Fibroblast of lung (primary cell): ENCODE measurements around the gene SPPL2B. TPM values are rescaled to one million over a fixed set of nuclear protein-coding genes. Genes with fewer than 3 reads are reported as not detected.
A peak's percentile ranks its signal among the peaks of the same experiment; 100 is the strongest.

Experiments used
- DNase-seq, 2 donors: peaks; one replicate each; pipeline versions ENCODE4 v3.0.0 to v3.0.0-alpha.2; 2010; ENCODE audit warnings: low read depth in 2 of 2
- H2AFZ ChIP-seq: 2 replicates; pipeline ENCODE4 v1.5.1; 2012; ENCODE audit warnings: low read length, control low read depth, inconsistent platforms
- H3K27ac ChIP-seq: 2 replicates; pipeline ENCODE4 v1.5.1; 2011; ENCODE audit warnings: low read length, control low read depth; ENCODE audit not compliant: insufficient read depth
- H3K27me3 ChIP-seq: 2 replicates; pipeline ENCODE4 v1.5.1; 2011; ENCODE audit warnings: mild to moderate bottlenecking, low read length; ENCODE audit not compliant: control insufficient read depth, insufficient read depth
- H3K36me3 ChIP-seq: 2 replicates; pipeline ENCODE4 v1.5.1; 2011; ENCODE audit warnings: low read length; ENCODE audit not compliant: control insufficient read depth, insufficient read depth
- H3K4me1 ChIP-seq: 2 replicates; pipeline ENCODE4 v1.5.1; 2011; ENCODE audit warnings: low read length; ENCODE audit not compliant: control insufficient read depth, insufficient read depth; ENCODE audit errors: extremely low read depth
- H3K4me2 ChIP-seq: 2 replicates; pipeline ENCODE4 v1.5.1; 2011; ENCODE audit warnings: low read length, control low read depth; ENCODE audit not compliant: insufficient read depth; ENCODE audit errors: extremely low read depth
- H3K4me3 ChIP-seq, 4 experiments: fragments of 200-600 bp in 1 of 4; sonication (generic) in 1 of 4; replicated peaks in 1 of 4; 2 replicates each; pipeline ENCODE4 v1.5.1; 2011 to 2016; ENCODE audit warnings: low read length in 4 of 4, low read depth in 3 of 4, mild to moderate bottlenecking in 3 of 4, control low read depth in 2 of 4, inconsistent platforms in 1 of 4, mixed read lengths in 1 of 4; ENCODE audit not compliant: insufficient read depth in 1 of 4; ENCODE audit errors: control extremely low read depth in 1 of 4
- H3K79me2 ChIP-seq: 2 replicates; pipeline ENCODE4 v1.5.1; 2012; ENCODE audit warnings: mild to moderate bottlenecking, low read length, inconsistent platforms; ENCODE audit not compliant: control insufficient read depth, insufficient read depth
- H3K9ac ChIP-seq: 2 replicates; pipeline ENCODE4 v1.5.1; 2011; ENCODE audit warnings: mild to moderate bottlenecking, low read length, control low read depth; ENCODE audit not compliant: insufficient read depth
- H3K9me3 ChIP-seq: 2 replicates; pipeline ENCODE4 v1.5.1; 2012; ENCODE audit warnings: low read depth, low read length; ENCODE audit not compliant: control insufficient read depth, insufficient read depth
- H4K20me1 ChIP-seq: 2 replicates; pipeline ENCODE4 v1.5.1; 2011; ENCODE audit warnings: low read length; ENCODE audit not compliant: control insufficient read depth, insufficient read depth; ENCODE audit errors: extremely low read depth
- EZH2 ChIP-seq: IDR thresholded peaks from 2 replicates; pipeline ENCODE4 v1.5.1; 2012; ENCODE audit warnings: low read length, control low read depth, mild to moderate bottlenecking; ENCODE audit errors: missing control alignments
- polyA plus RNA-seq, 2 donors: library from polyadenylated mRNA; depleted of rRNA in 1 of 2; stranded (reverse) in 1 of 2; unstranded in 1 of 2; fragments of >200 nt; gene quantifications; 2 replicates each; pipeline ENCODE4 v1.2.1, GENCODE V29; 2011 to 2012; ENCODE audit warnings: missing spikeins in 1 of 2
- total RNA-seq: library from RNA; depleted of rRNA; stranded (reverse); fragments of >200 nt; gene quantifications from 2 replicates; pipeline ENCODE4 v1.2.1, GENCODE V29; 2014
- TF ChIP-seq, protein P1 (sequence below), 2 donors: IDR thresholded peaks in 1 of 2; conservative IDR thresholded peaks in 1 of 2; 1 replicate in 1 of 2; 2 replicates in 1 of 2; pipeline ENCODE4 v1.5.1; 2011 to 2012; ENCODE audit warnings: low read length in 2 of 2, control low read depth in 1 of 2, inconsistent platforms in 1 of 2, low read depth in 1 of 2, mild to moderate bottlenecking in 1 of 2

SPPL2B gene
- total and polyA plus RNA-seq, 2 donors (not counting 1 experiment from before 2014, with no cell fraction given): 16.0 to 23.8 TPM

- Histone ChIP-seq H2AFZ (no peak overlapping the region), H3K27me3 (no peaks in the 10 kb centered on the region), H3K4me3 (no peak overlapping the region), H3K36me3 (peaks cover 16% of the 10 kb centered on the region), H3K4me2 (no peak overlapping the region), H3K9ac (no peak overlapping the region), H3K9me3 (no peaks in the 10 kb centered on the region), H3K79me2 (peaks cover 27% of the 10 kb centered on the region), H3K4me1 (peaks cover 3% of the 10 kb centered on the region), H4K20me1 (no peaks in the 10 kb centered on the region), H3K27ac (no peak overlapping the region)
- TF ChIP-seq, protein P1, sequence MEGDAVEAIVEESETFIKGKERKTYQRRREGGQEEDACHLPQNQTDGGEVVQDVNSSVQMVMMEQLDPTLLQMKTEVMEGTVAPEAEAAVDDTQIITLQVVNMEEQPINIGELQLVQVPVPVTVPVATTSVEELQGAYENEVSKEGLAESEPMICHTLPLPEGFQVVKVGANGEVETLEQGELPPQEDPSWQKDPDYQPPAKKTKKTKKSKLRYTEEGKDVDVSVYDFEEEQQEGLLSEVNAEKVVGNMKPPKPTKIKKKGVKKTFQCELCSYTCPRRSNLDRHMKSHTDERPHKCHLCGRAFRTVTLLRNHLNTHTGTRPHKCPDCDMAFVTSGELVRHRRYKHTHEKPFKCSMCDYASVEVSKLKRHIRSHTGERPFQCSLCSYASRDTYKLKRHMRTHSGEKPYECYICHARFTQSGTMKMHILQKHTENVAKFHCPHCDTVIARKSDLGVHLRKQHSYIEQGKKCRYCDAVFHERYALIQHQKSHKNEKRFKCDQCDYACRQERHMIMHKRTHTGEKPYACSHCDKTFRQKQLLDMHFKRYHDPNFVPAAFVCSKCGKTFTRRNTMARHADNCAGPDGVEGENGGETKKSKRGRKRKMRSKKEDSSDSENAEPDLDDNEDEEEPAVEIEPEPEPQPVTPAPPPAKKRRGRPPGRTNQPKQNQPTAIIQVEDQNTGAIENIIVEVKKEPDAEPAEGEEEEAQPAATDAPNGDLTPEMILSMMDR (conservative IDR thresholded peaks at IDR 0.05 in 1 of 2, IDR thresholded peaks at IDR 0.05 in 1 of 2; ENCODE audit: low read depth in 1 of 2, low read length in 2 of 2): no peak
- no peak for TF ChIP-seq EZH2
- no peak for DNase-seq
Observed at GRCh38 chr19:2324220-2324948, 4.1 kb upstream of the SPPL2B start.

DNA sequence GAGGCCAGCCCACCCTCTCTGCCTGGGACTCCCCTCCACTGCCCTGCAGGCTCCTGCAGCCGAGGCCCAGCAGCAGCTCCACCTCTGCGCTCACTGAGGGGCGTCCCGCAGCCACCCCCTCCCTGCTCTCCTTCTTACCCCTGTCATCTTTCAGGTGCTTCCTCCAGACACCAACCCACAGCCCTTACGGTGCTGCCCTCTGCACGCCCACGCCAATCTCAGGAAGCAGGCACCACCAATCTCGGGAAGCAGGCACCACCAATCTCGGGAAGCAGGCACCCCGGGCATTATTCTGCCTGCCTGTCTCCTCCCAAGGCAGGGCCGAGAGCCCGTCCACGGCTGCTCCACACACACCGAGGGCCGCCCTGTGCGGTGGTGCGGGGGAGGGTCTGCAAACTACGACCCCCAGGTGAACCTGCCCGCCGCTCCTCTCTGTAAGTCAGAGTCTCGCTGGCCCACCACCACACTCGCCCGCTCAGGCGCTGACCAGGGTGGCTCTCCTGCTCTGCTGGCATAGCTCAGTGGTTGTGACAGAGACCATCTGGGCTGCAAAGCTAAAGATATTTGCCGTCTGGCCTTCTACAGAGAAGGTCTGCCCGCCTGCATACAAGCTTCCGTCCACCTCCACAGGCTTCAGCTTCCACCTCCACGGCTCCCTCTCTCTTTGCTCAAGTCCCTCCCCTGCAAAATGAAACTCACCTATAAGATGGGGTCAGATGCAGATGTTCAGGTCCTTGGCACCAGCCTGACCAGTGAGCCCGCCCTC, 3.0 kb upstream of the SPPL2B start:
- Histone ChIP-seq H3K4me1 (peaks cover 5% of the 10 kb centered on the region), H3K27me3 (no peaks in the 10 kb centered on the region), H3K4me3 (no peak overlapping the region), H3K79me2 (peaks cover 36% of the 10 kb centered on the region), H3K27ac (no peak overlapping the region), H3K9ac (no peak overlapping the region), H3K9me3 (no peaks in the 10 kb centered on the region), H3K4me2 (no peak overlapping the region), H3K36me3 (peaks cover 16% of the 10 kb centered on the region), H4K20me1 (no peaks in the 10 kb centered on the region), H2AFZ (no peak overlapping the region)
- TF ChIP-seq EZH2: no peak
- TF ChIP-seq, protein P1 (conservative IDR thresholded peaks at IDR 0.05 in 1 of 2, IDR thresholded peaks at IDR 0.05 in 1 of 2; ENCODE audit: low read depth in 1 of 2, low read length in 2 of 2): no peak
- DNase-seq: no peak

DNA sequence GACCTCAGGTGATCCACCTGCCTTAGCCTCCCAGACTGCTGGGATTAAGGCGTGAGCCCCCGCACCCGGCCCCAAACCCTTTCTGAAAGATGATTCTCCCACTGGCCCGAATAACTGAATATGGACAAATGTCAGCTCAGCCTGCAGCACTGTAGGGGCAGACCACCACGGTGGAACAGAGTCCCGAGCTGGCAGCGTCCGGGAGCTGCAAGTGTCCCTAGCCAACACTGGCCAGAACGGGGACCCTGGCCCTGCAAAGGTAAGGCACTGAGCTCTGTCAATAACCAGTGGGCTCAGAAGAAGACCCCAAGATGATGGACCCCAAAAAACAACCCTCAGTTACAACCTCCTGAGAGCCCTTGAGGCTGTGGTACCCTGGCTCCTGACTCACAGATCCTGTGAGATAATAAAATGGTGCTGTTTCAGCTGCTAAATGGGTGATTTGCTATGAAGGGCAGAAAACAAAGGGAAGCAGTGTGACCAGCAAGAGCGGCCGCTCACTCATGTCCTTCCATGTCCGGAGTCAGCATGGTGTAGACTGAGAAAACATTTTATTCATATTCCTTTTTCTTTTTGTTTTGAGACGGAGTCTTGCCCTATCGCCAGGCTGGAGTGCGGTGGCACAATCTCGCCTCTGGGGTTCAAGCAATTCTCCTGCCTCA, 1.7 kb upstream of the SPPL2B start:
- no peak overlapping the region for H2AFZ ChIP-seq
- H3K4me1 ChIP-seq: peaks cover 5% of the 10 kb centered on the region
- H3K9me3 ChIP-seq: no peaks in the 10 kb centered on the region
- peaks cover 43% of the 10 kb centered on the region for H3K79me2 ChIP-seq
- H3K4me2 ChIP-seq: no peak overlapping the region
- H3K27me3 ChIP-seq: no peaks in the 10 kb centered on the region
- no peak overlapping the region for H3K9ac ChIP-seq
- H3K4me3 ChIP-seq: no peak overlapping the region
- TF ChIP-seq EZH2: no peak
- TF ChIP-seq, protein P1 (conservative IDR thresholded peaks at IDR 0.05 in 1 of 2, IDR thresholded peaks at IDR 0.05 in 1 of 2; ENCODE audit: low read depth in 1 of 2, low read length in 2 of 2): no peak
- DNase-seq: no peak
- H3K36me3 ChIP-seq: peaks cover 13% of the 10 kb centered on the region
- H4K20me1 ChIP-seq: no peaks in the 10 kb centered on the region
- H3K27ac ChIP-seq: peak overlapping the region; percentile 57
